ENCODE data around the gene PPAN. TPM values are rescaled to one million over a fixed set of nuclear protein-coding genes. Genes with fewer than 3 reads are reported as not detected.
A peak's percentile ranks its signal among the peaks of the same experiment; 100 is the strongest.

PPAN gene
- 10 to 100 TPM; 21.0 to 58.3 (median 44.4) TPM for total RNA-seq
- polyA plus RNA-seq = 10 to 100 TPM in 1 of 2 donors, 1 to 10 TPM in 1; 6.2 to 33.3 TPM
- long read RNA-seq, donor 1, transcript PPAN-201 (12 exons, 1,657 nt) = major isoform, 43 of 49 reads
- long read RNA-seq, donor 1, partial matches to known transcripts = 1 of 49 reads
- long read RNA-seq, donor 1, other reads (novel, unspliced or antisense) = 3 of 49 reads
- long read RNA-seq, donor 2, transcript PPAN-201 (12 exons, 1,657 nt) = major isoform, 12 of 15 reads
- long read RNA-seq, donor 2, partial matches to known transcripts = 0 of 15 reads
- long read RNA-seq, donor 2, other reads (novel, unspliced or antisense) = 0 of 15 reads
- long read RNA-seq, donor 3, transcript PPAN-201 (12 exons, 1,657 nt) = major isoform, 81 of 95 reads
- long read RNA-seq, donor 3, partial matches to known transcripts = 0 of 95 reads
- long read RNA-seq, donor 3, other reads (novel, unspliced or antisense) = 11 of 95 reads

GRCh38 chr19:10106100-10106936, at the start of gene PPAN:
TSS of gene PPAN (plus strand) at chr19:10106362. CDS start at chr19:10106395, 33 bp downstream.
- H3K9me3 ChIP-seq = no peaks in the 10 kb centered on the region
- 1 to 2% (median 1%) methylated on average over 58 to 71 of the region's 71 CpGs for WGBS, 3 donors
- no peaks in the 10 kb centered on the region for H3K27me3 ChIP-seq
- TF ChIP-seq CTCF (IDR thresholded peaks at IDR 0.05) (no peak), POLR2A (IDR thresholded peaks at IDR 0.05) (peak; percentile 79)
- H3K27ac ChIP-seq = peak within 1 kb of the TSS in 1 of 2 donors; percentile 43
- peak; percentile 97 to 99 (median 98) for DNase-seq
- peaks cover 2% of the 10 kb centered on the region for H3K4me1 ChIP-seq (ENCODE audit: insufficient read depth)
- H3K4me3 ChIP-seq = peak within 1 kb of the TSS; percentile 70
- intact Hi-C loops (cut with DNase I) = loop anchor here in 1 of 4 donors (10.0 kb wide), 1 partner anchor 138 kb away; no protein-coding TSS in a partner anchor
- no peaks in the 10 kb centered on the region for H3K36me3 ChIP-seq

GRCh38 chr19:10061717-10062310, 44.3 kb upstream of the PPAN start:
- H3K36me3 ChIP-seq = no peaks in the 10 kb centered on the region
- no peak overlapping the region for H3K4me3 ChIP-seq
- TF ChIP-seq EP300 (IDR thresholded peaks at IDR 0.05) = no peak
- TF ChIP-seq CTCF (IDR thresholded peaks at IDR 0.05) = no peak
- no peak for TF ChIP-seq POLR2A (IDR thresholded peaks at IDR 0.05)
- no peak for DNase-seq
- WGBS, 3 donors = 19 to 22% (median 21%) methylated on average over 19 to 21 of the region's 21 CpGs
- no peak overlapping the region for H3K27ac ChIP-seq
- no peaks in the 10 kb centered on the region for H3K4me1 ChIP-seq (ENCODE audit: insufficient read depth)
- H3K9me3 ChIP-seq = no peaks in the 10 kb centered on the region
- intact Hi-C loops (cut with DNase I) = no loop called here
- H3K27me3 ChIP-seq = no peaks in the 10 kb centered on the region

- Histone ChIP-seq H3K4me1 (ENCODE audit: insufficient read depth) (no peaks in the 10 kb centered on the region), H3K27me3 (no peaks in the 10 kb centered on the region), H3K27ac (no peak overlapping the region), H3K9me3 (no peaks in the 10 kb centered on the region), H3K4me3 (no peak overlapping the region), H3K36me3 (no peaks in the 10 kb centered on the region)
- WGBS, 3 donors = 56 to 74% (median 71%) methylated on average over 4 of the region's 4 CpGs
- TF ChIP-seq EP300 (IDR thresholded peaks at IDR 0.05) (no peak), CTCF (IDR thresholded peaks at IDR 0.05) (no peak), POLR2A (IDR thresholded peaks at IDR 0.05) (no peak)
- intact Hi-C loops (cut with DNase I) = no loop called here
- no peak for DNase-seq
These were observed 38.0 kb upstream of the PPAN start for GRCh38 chr19:10068205-10068604.

- no peaks in the 10 kb centered on the region for H3K36me3 ChIP-seq
- DNase-seq = no peak
- no peaks in the 10 kb centered on the region for H3K9me3 ChIP-seq
- no peaks in the 10 kb centered on the region for H3K4me1 ChIP-seq (ENCODE audit: insufficient read depth)
- no peak overlapping the region for H3K4me3 ChIP-seq
- intact Hi-C loops (cut with DNase I) = no loop called here
- TF ChIP-seq POLR2A (IDR thresholded peaks at IDR 0.05) (no peak), EP300 (IDR thresholded peaks at IDR 0.05) (no peak), CTCF (IDR thresholded peaks at IDR 0.05) (no peak)
- H3K27me3 ChIP-seq = no peaks in the 10 kb centered on the region
- 47 to 65% (median 55%) methylated on average over 6 of the region's 6 CpGs for WGBS, 3 donors
- H3K27ac ChIP-seq = no peak overlapping the region
These were observed 37.1 kb upstream of the PPAN start for GRCh38 chr19:10069046-10069445.

Measured in ovary (tissue), 10 donors.